WTC11 (cell line): ENCODE data around the gene RNF2. TPM values are rescaled to one million over a fixed set of nuclear protein-coding genes. Genes with fewer than 3 reads are reported as not detected.

Source experiments
- ATAC-seq: fragments of 200-7000 bp; cut with Tn5 transposase; 2 replicates; pipeline ENCODE4 v1.10.0; 2021; ENCODE audit warnings: mild to moderate bottlenecking, moderate library complexity
- CTCF ChIA-PET: fragments of 300-600 bp; sonication (Branson Sonifier 250); formaldehyde crosslinking; loops from one replicate; lab custom pipeline; 2021; ENCODE audit warnings: antibody characterized with exemption; lab: Charles Lee
- POLR2A ChIA-PET: fragments of 350-600 bp; sonication (Branson Sonifier 250); formaldehyde crosslinking; loops from one replicate; lab custom pipeline; 2021; ENCODE audit warnings: antibody characterized with exemption; lab: Charles Lee
- DNase-seq: peaks from one replicate; pipeline ENCODE4 v3.0.0; 2021; ENCODE audit warnings: low spot score
- H3K27ac Mint-ChIP-seq: 2 replicates; pipeline ENCODE4 v1.8.0; 2021; ENCODE audit warnings: mixed read lengths
- H3K27me3 Mint-ChIP-seq: 2 replicates; pipeline ENCODE4 v1.8.0; 2021; ENCODE audit warnings: low read depth, mild to moderate bottlenecking, moderate library complexity, mixed read lengths
- H3K36me3 Mint-ChIP-seq: 2 replicates; pipeline ENCODE4 v1.8.0; 2021; ENCODE audit warnings: mixed read lengths
- H3K4me1 Mint-ChIP-seq: 2 replicates; pipeline ENCODE4 v1.8.0; 2022; ENCODE audit warnings: mixed read lengths
- H3K4me3 Mint-ChIP-seq: 2 replicates; pipeline ENCODE4 v1.8.0; 2021; ENCODE audit warnings: mild to moderate bottlenecking, moderate library complexity, mixed read lengths
- H3K9me3 Mint-ChIP-seq: 2 replicates; pipeline ENCODE4 v1.8.0; 2021; ENCODE audit warnings: mixed read lengths
- AR ChIP-seq: fragments of 250-450 bp; sonication (Bioruptor Pico); IDR thresholded peaks from 2 replicates; pipeline ENCODE4 v1.9.0; 2021; ENCODE audit warnings: mild to moderate bottlenecking
- E2F4 ChIP-seq: sonication (generic); formaldehyde crosslinking; IDR thresholded peaks from 2 replicates; pipeline ENCODE4 v1.8.1; 2022; ENCODE audit warnings: low read depth, mild to moderate bottlenecking, moderate library complexity, missing genetic modification reagents, borderline replicate concordance
- ESRRA ChIP-seq: sonication (generic); formaldehyde crosslinking; IDR thresholded peaks from 2 replicates; pipeline ENCODE4 v1.8.1; 2022; ENCODE audit warnings: mild to moderate bottlenecking, missing genetic modification reagents, borderline replicate concordance
- ETV6 ChIP-seq: sonication (generic); formaldehyde crosslinking; IDR thresholded peaks from 2 replicates; pipeline ENCODE4 v1.8.1; 2022; ENCODE audit warnings: mild to moderate bottlenecking, missing genetic modification reagents
- FOXJ3 ChIP-seq: sonication (generic); formaldehyde crosslinking; IDR thresholded peaks from 2 replicates; pipeline ENCODE4 v1.9.0; 2021; ENCODE audit warnings: missing genetic modification reagents, mild to moderate bottlenecking, borderline replicate concordance
- FOXP4 ChIP-seq: sonication (generic); formaldehyde crosslinking; IDR thresholded peaks from 2 replicates; pipeline ENCODE4 v1.8.0; 2022; ENCODE audit warnings: mild to moderate bottlenecking, missing genetic modification reagents
- GABPB1 ChIP-seq: sonication (generic); formaldehyde crosslinking; IDR thresholded peaks from 2 replicates; pipeline ENCODE4 v1.8.1; 2023; ENCODE audit warnings: mild to moderate bottlenecking, missing genetic modification reagents
- HMGA2 ChIP-seq: fragments of 250-450 bp; sonication (Bioruptor Pico); IDR thresholded peaks from 2 replicates; pipeline ENCODE4 v1.4.0; 2021; ENCODE audit warnings: mild to moderate bottlenecking, moderate library complexity
- KAT7 ChIP-seq: sonication (generic); formaldehyde crosslinking; IDR thresholded peaks from 2 replicates; pipeline ENCODE4 v1.8.1; 2023; ENCODE audit warnings: missing genetic modification reagents, mild to moderate bottlenecking, borderline replicate concordance
- MAX ChIP-seq: sonication (generic); formaldehyde crosslinking; IDR thresholded peaks from 2 replicates; pipeline ENCODE4 v1.8.0; 2022; ENCODE audit warnings: mild to moderate bottlenecking, missing genetic modification reagents
- NFE2L1 ChIP-seq: sonication (generic); formaldehyde crosslinking; IDR thresholded peaks from 2 replicates; pipeline ENCODE4 v1.8.1; 2023; ENCODE audit warnings: missing genetic modification reagents
- NFYB ChIP-seq: sonication (generic); formaldehyde crosslinking; conservative IDR thresholded peaks from 2 replicates; pipeline ENCODE4 v1.8.0; 2022; ENCODE audit warnings: low read depth, missing genetic modification reagents
- OVOL2 ChIP-seq: fragments of 250-450 bp; sonication (Bioruptor Pico); IDR thresholded peaks from 2 replicates; pipeline ENCODE4 v1.9.0; 2021; ENCODE audit warnings: mild to moderate bottlenecking, borderline replicate concordance
- PRDM15 ChIP-seq: sonication (generic); formaldehyde crosslinking; IDR thresholded peaks from 2 replicates; pipeline ENCODE4 v1.8.0; 2022; ENCODE audit warnings: missing genetic modification reagents
- RELA ChIP-seq: sonication (generic); formaldehyde crosslinking; IDR thresholded peaks from 2 replicates; pipeline ENCODE4 v1.8.1; 2022; ENCODE audit warnings: missing genetic modification reagents, mild to moderate bottlenecking, borderline replicate concordance
- SMAD3 ChIP-seq: sonication (generic); formaldehyde crosslinking; IDR thresholded peaks from 2 replicates; pipeline ENCODE4 v1.8.0; 2022; ENCODE audit warnings: missing genetic modification reagents, mild to moderate bottlenecking, borderline replicate concordance
- SMAD4 ChIP-seq: sonication (generic); formaldehyde crosslinking; IDR thresholded peaks from 2 replicates; pipeline ENCODE4 v1.8.0; 2022; ENCODE audit warnings: mild to moderate bottlenecking, missing genetic modification reagents
- TP53 ChIP-seq: sonication (generic); formaldehyde crosslinking; IDR thresholded peaks from 2 replicates; pipeline ENCODE4 v1.8.1; 2023; ENCODE audit warnings: mild to moderate bottlenecking, missing genetic modification reagents
- ZNF263 ChIP-seq: sonication (generic); formaldehyde crosslinking; IDR thresholded peaks from 2 replicates; pipeline ENCODE4 v1.8.1; 2022; ENCODE audit warnings: low read depth, mild to moderate bottlenecking, moderate library complexity, missing genetic modification reagents
- ZNF416 ChIP-seq: fragments of 250-450 bp; sonication (Bioruptor Pico); IDR thresholded peaks from 2 replicates; pipeline ENCODE4 v1.9.0; 2021; ENCODE audit warnings: mild to moderate bottlenecking, inconsistent platforms
- ZSCAN18 ChIP-seq: fragments of 250-450 bp; sonication (Bioruptor Pico); IDR thresholded peaks from 2 replicates; pipeline ENCODE4 v2.1.2; 2022; ENCODE audit warnings: mild to moderate bottlenecking, moderate library complexity
- total RNA-seq: library from RNA; stranded (reverse); gene quantifications from 3 replicates; pipeline ENCODE4 v1.2.3, GENCODE V29; 2021

Gene RNF2
- total RNA-seq, 1 experiment from 2014 or later = 37.3 TPM

- TF ChIP-seq ZSCAN18 (CRISPR knock-in tag) (no peak), TP53 (CRISPR knock-in tag) (no peak), GABPB1 (no peak)
Measured at GRCh38 chr1:185110145-185110544, 64.8 kb downstream of the RNF2 start (continued).

- POLR2A ChIA-PET = no interaction called here
- Mint-ChIP-seq H3K9me3 (peaks cover 15% of the 10 kb centered on the region), H3K4me3 (no peak overlapping the region), H3K27me3 (no peaks in the 10 kb centered on the region), H3K4me1 (no peaks in the 10 kb centered on the region), H3K36me3 (peaks cover 12% of the 10 kb centered on the region), H3K27ac (no peak overlapping the region)
- DNase-seq = no peak
- CTCF ChIA-PET = no interaction called here
- ATAC-seq = no peak
- TF ChIP-seq ZNF416 (CRISPR knock-in tag) (no peak), NFYB (no peak), OVOL2 (no peak), ZNF263 (no peak), SMAD4 (CRISPR knock-in tag) (no peak), RELA (no peak), NFE2L1 (no peak), HMGA2 (CRISPR knock-in tag) (no peak), PRDM15 (CRISPR knock-in tag) (no peak)
Measured at GRCh38 chr1:185111873-185112272, 66.5 kb downstream of the RNF2 start.

GRCh38 chr1:185112356-185112755 is 67.0 kb downstream of the RNF2 start:
- no peak overlapping the region for H3K27ac Mint-ChIP-seq
- POLR2A ChIA-PET = no interaction called here
- TF ChIP-seq KAT7 (CRISPR knock-in tag) = no peak
- TF ChIP-seq FOXJ3 (CRISPR knock-in tag) = no peak
- TF ChIP-seq GABPB1 = no peak
- TF ChIP-seq ESRRA (CRISPR knock-in tag) = no peak
- TF ChIP-seq AR (CRISPR knock-in tag) = no peak
- no peak for TF ChIP-seq MAX (CRISPR knock-in tag)
- no peak for TF ChIP-seq ETV6 (CRISPR knock-in tag)
- no peak for TF ChIP-seq SMAD3 (CRISPR knock-in tag)
- TF ChIP-seq FOXP4 (CRISPR knock-in tag) = no peak
- no peak for TF ChIP-seq E2F4 (CRISPR knock-in tag)
- TF ChIP-seq, all 79 proteins: peak for 0
- CTCF ChIA-PET = no interaction called here
- peaks cover 12% of the 10 kb centered on the region for H3K36me3 Mint-ChIP-seq
- peaks cover 15% of the 10 kb centered on the region for H3K9me3 Mint-ChIP-seq
- H3K4me1 Mint-ChIP-seq = no peaks in the 10 kb centered on the region
- no peak for DNase-seq
- H3K4me3 Mint-ChIP-seq = no peak overlapping the region
- no peak for ATAC-seq
- H3K27me3 Mint-ChIP-seq = no peaks in the 10 kb centered on the region
